KG1 (cell line): Measurements from ENCODE around the gene GRPEL1.
A peak's percentile ranks its signal among the peaks of the same experiment; 100 is the strongest.
"Not testable (repeated sequence)": the region's sequence is repeated elsewhere in the genome, so short reads cannot be mapped to it uniquely, and the experiment has no call there.

Experiments
- DNase-seq: peaks from one replicate; lab custom pipeline; 2025; lab: John Stamatoyannopoulos, UW

Gene GRPEL1

GRCh38 chr4:7092026-7092425 lies 24.2 kb upstream of the GRPEL1 start:
- no peak for DNase-seq

- DNase-seq, result no peak
Measured at GRCh38 chr4:7089213-7089986, 21.5 kb upstream of the GRPEL1 start.

DNA sequence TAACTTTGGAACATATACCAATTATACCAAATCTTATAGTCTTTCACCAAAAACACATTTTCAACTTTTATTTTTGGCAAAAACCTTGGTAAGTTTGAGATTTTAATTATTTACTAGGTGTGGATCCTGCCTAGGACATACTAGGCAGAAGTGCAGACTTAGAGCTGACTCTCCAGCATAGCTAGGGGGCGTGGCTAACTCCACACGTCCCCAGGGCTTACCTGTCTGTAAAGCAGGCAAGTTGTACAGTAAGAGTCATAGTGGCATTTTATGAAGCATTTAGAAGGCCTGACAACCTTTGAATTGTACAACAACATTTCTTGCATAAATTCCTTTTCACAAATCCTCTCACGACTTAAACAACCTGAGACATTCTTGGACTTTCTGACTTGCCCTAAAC lies 19.2 kb upstream of the GRPEL1 start:
- DNase-seq, result no peak

GRCh38 chr4:7086384-7086783 lies 18.5 kb upstream of the GRPEL1 start:
- DNase-seq, result no peak

DNA sequence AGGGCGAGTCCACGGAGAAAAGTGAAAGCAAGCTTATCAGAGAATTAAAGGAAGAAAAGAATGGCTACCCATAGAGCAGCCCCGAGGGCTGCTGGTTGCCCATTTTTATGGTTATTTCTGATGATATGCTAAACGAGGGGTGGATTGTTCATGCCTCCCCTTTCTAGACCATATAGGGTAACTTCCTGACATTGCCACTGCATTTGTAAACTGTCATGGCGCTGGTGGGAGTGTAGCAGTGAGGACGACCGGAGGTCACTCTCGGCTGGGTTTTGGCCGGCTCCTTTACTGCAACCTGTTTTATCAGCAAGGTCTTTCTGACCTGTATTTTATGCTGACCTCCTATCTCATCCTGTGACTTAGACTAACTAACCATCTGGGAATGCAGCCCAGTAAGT lies 16.7 kb upstream of the GRPEL1 start:
- DNase-seq, result not testable (repeated sequence)

DNA sequence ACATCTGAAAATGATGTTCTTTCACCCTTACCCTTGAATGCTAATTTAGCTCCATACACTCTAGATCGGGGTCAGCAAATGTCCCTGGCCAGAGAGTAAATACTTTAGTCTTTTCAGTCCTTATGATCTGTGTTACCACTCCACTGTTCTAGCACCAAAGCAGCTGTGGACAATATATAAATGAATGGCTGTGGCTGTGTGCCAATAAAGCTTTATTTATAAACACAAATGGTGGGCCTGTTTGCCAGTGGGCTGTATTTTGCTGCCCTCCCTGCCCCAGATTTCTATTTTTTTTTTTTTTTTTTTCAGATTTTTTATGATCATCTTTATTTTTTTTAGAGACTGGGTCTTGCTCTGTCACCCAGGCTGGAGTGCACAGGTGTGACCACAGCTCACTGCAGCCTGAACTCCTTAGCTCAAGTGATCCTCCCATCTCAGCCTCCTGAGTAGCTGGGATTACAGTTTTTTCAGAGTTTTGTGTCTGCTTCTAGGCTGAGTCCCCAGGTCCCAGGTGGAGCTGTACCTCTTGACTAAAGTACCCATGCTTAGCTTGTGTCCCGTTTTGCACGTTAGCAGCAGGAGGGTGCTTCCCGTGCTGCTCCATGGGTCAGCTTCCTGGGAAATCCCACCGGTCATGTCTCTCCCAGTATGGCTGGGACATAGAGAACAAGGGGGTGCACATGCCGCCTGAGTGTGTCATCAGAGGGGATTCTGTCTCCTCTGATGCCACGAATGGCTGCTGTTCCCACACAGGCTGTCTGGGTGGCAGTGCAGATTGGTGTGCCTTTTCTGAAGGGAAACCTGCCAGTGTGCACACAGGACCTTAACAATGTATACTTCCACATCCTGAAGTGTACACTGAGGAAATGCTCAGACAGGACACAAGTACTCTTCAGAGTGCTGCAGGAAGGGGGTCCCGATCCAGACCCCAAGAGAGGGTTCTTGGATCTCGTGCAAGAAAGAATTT lies 16.0 kb upstream of the GRPEL1 start:
- no peak for DNase-seq

- DNase-seq, result not testable (repeated sequence)
Measured at GRCh38 chr4:7079909-7080308, 12.0 kb upstream of the GRPEL1 start.

DNA sequence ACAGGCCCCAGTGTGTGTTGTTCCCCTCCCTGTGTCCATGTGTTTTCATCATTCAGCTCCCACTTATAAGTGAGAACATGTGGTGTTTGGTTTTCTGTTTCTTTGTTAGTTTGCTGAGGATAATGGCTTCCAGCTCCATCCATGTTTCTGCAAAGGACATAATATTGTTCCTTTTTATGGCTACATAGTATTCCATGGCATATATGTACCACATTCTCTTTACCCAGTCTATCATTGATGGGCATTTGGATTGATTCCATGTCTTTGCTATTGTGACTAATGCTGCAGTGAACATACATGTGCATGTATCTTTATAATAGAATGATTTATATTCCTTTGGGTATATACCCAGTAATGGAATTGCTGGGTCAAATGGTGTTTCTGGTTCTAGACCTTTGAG lies 11.6 kb upstream of the GRPEL1 start:
- not testable (repeated sequence) for DNase-seq

GRCh38 chr4:7078025-7078424 lies 10.2 kb upstream of the GRPEL1 start:
- DNase-seq, result no peak

GRCh38 chr4:7077371-7077770 lies 9.5 kb upstream of the GRPEL1 start:
- no peak for DNase-seq

DNA sequence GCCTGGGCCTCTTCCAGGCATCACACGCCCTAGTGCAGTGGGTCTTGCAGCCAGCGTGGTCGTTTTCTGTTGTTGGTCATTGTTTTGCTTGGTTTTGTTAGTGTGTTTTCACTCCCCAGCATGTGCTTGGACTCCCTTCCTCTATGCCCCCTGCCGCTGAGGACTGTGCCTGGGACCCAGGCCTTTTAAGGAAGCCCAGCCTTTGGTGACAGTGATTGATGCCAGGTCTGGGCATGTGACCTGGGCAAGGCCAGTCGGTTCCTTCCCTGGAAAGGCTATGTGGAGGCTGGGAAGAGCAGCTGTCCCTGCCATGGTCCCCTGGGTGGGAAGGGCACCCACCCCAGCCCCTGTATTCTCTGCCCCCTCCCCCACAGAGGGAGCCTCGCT lies 8.8 kb upstream of the GRPEL1 start:
- no peak for DNase-seq

GRCh38 chr4:7075962-7076695 lies 8.3 kb upstream of the GRPEL1 start:
- DNase-seq, result no peak

- no peak for DNase-seq
Measured at GRCh38 chr4:7074426-7074825, 6.6 kb upstream of the GRPEL1 start.

GRCh38 chr4:7073526-7074390 lies 5.9 kb upstream of the GRPEL1 start:
- no peak for DNase-seq

- DNase-seq, result no peak
Measured at GRCh38 chr4:7073059-7073458, 5.2 kb upstream of the GRPEL1 start.

GRCh38 chr4:7070729-7071511 lies 3.1 kb upstream of the GRPEL1 start:
- peak; percentile 67 for DNase-seq

- DNase-seq, result no peak
Measured at GRCh38 chr4:7068883-7069282, 1.0 kb upstream of the GRPEL1 start.

GRCh38 chr4:7068279-7068842 lies 497 bp upstream of the GRPEL1 start:
- peak; percentile 59 for DNase-seq

- DNase-seq, result peak; percentile 21
Measured at GRCh38 chr4:7067126-7067451, 775 bp downstream of the GRPEL1 start.

GRCh38 chr4:7066493-7066892 lies 1.4 kb downstream of the GRPEL1 start:
- DNase-seq, result no peak
